Calu3 (cell line): Measurements from ENCODE around the gene PRKRA. TPM values are rescaled to one million over a fixed set of nuclear protein-coding genes. Genes with fewer than 3 reads are reported as not detected.
"Not testable (repeated sequence)": the region's sequence is repeated elsewhere in the genome, so short reads cannot be mapped to it uniquely, and the experiment has no call there.

Source experiments
- BruUV-seq: library from RNA; stranded (reverse); fragments of 400-500 nt; replicated peaks from 2 replicates; lab custom pipeline; 2021; lab: Mats Ljungman, UMichigan
- CTCF ChIA-PET: fragments of 300-600 bp; sonication (Branson Sonifier 250); formaldehyde crosslinking; loops from one replicate; lab custom pipeline; 2022; ENCODE audit warnings: antibody characterized with exemption; lab: Charles Lee
- DNase-seq: peaks from one replicate; pipeline ENCODE4 v3.0.0; 2022
- H3K27ac Mint-ChIP-seq: one replicate; pipeline ENCODE4 v1.8.0; 2022; ENCODE audit warnings: mixed read lengths; ENCODE audit not compliant: unreplicated experiment
- H3K27me3 Mint-ChIP-seq: one replicate; pipeline ENCODE4 v1.8.0; 2022; ENCODE audit warnings: mixed read lengths; ENCODE audit not compliant: unreplicated experiment
- H3K36me3 Mint-ChIP-seq: one replicate; pipeline ENCODE4 v1.8.0; 2022; ENCODE audit warnings: mild to moderate bottlenecking, moderate library complexity, mixed read lengths; ENCODE audit not compliant: insufficient read depth, unreplicated experiment
- H3K4me1 Mint-ChIP-seq: one replicate; pipeline ENCODE4 v1.8.0; 2022; ENCODE audit warnings: mild to moderate bottlenecking, low read depth, mixed read lengths; ENCODE audit not compliant: unreplicated experiment
- H3K4me3 Mint-ChIP-seq: one replicate; pipeline ENCODE4 v1.8.0; 2022; ENCODE audit warnings: mild to moderate bottlenecking, low read depth, moderate library complexity, mixed read lengths; ENCODE audit not compliant: unreplicated experiment
- H3K9me3 Mint-ChIP-seq: one replicate; pipeline ENCODE4 v1.8.0; 2022; ENCODE audit warnings: low read depth, mixed read lengths; ENCODE audit not compliant: unreplicated experiment
- CTCF ChIP-seq: fragments of 200-600 bp; IDR thresholded peaks from one replicate; pipeline ENCODE4 v1.8.0; 2022; ENCODE audit warnings: antibody characterized with exemption; ENCODE audit not compliant: unreplicated experiment
- intact Hi-C: fragments of 100-400 bp; cut with micrococcal nuclease; formaldehyde crosslinking; loops from one replicate; pipeline ENCODE4 v1.10.0; 2022; ENCODE audit not compliant: unreplicated experiment
- total RNA-seq: library from RNA; stranded (reverse); gene quantifications from 2 replicates; pipeline ENCODE4 v1.2.3, GENCODE V29; 2022

The PRKRA gene
- total RNA-seq, 1 experiment from 2014 or later: 53.2 TPM

GRCh38 chr2:178425255-178425827 is 25.6 kb downstream of the PRKRA start:
- H3K36me3 Mint-ChIP-seq: peaks cover 8% of the 10 kb centered on the region
- H3K27me3 Mint-ChIP-seq: no peaks in the 10 kb centered on the region
- TF ChIP-seq CTCF: no peak
- no peak overlapping the region for H3K4me3 Mint-ChIP-seq
- CTCF ChIA-PET: interaction anchor here (1.1 kb wide), 1 partner anchor 11 kb away, joined by 3 read pairs; no protein-coding TSS in a partner anchor
- no peaks in the 10 kb centered on the region for H3K9me3 Mint-ChIP-seq
- H3K4me1 Mint-ChIP-seq: no peaks in the 10 kb centered on the region
- H3K27ac Mint-ChIP-seq: no peak overlapping the region
- BruUV-seq: no TSS peak
- no peak for DNase-seq
- intact Hi-C loops: no loop called here

- intact Hi-C loops, BruUV-seq, H3K9me3 Mint-ChIP-seq, CTCF ChIA-PET, H3K27me3 Mint-ChIP-seq, DNase-seq, H3K27ac Mint-ChIP-seq, H3K4me3 Mint-ChIP-seq, H3K36me3 Mint-ChIP-seq, H3K4me1 Mint-ChIP-seq: not testable (repeated sequence)
Observed at GRCh38 chr2:178423746-178424145, 27.2 kb downstream of the PRKRA start.

GRCh38 chr2:178422097-178422496 is 28.9 kb downstream of the PRKRA start:
- BruUV-seq: no TSS peak
- Mint-ChIP-seq H3K27ac (no peak overlapping the region), H3K9me3 (no peaks in the 10 kb centered on the region), H3K27me3 (no peaks in the 10 kb centered on the region), H3K4me3 (no peak overlapping the region), H3K4me1 (no peaks in the 10 kb centered on the region), H3K36me3 (no peaks in the 10 kb centered on the region)
- no peak for DNase-seq
- intact Hi-C loops: no loop called here
- no peak for TF ChIP-seq CTCF
- CTCF ChIA-PET: no interaction called here

GRCh38 chr2:178420463-178420999 is 30.4 kb downstream of the PRKRA start:
- CTCF ChIA-PET: no interaction called here
- Mint-ChIP-seq H3K9me3 (no peaks in the 10 kb centered on the region), H3K4me1 (no peaks in the 10 kb centered on the region), H3K4me3 (no peak overlapping the region), H3K36me3 (no peaks in the 10 kb centered on the region), H3K27me3 (no peaks in the 10 kb centered on the region), H3K27ac (no peak overlapping the region)
- intact Hi-C loops: no loop called here
- no TSS peak for BruUV-seq
- TF ChIP-seq CTCF: no peak
- no peak for DNase-seq

GRCh38 chr2:178419123-178419522 is 31.9 kb downstream of the PRKRA start:
- no peak for TF ChIP-seq CTCF
- no TSS peak for BruUV-seq
- no peaks in the 10 kb centered on the region for H3K27me3 Mint-ChIP-seq
- intact Hi-C loops: loop anchor here (1.0 to 10.0 kb wide), 4 partner anchors 113 to 514 kb away; no protein-coding TSS in a partner anchor
- no peak overlapping the region for H3K27ac Mint-ChIP-seq
- no peak overlapping the region for H3K4me3 Mint-ChIP-seq
- no peak for DNase-seq
- no peaks in the 10 kb centered on the region for H3K36me3 Mint-ChIP-seq
- no peaks in the 10 kb centered on the region for H3K9me3 Mint-ChIP-seq
- CTCF ChIA-PET: interaction anchor here (0.9 to 1.3 kb wide), 3 partner anchors 30 to 307 kb away, joined by 3 read pairs; partner anchors contain the start of gene RBM45
- no peaks in the 10 kb centered on the region for H3K4me1 Mint-ChIP-seq
